Measurements from ENCODE around the gene RCBTB1.

The RCBTB1 gene

GRCh38 chr13:49549289-49549688 is 36.1 kb downstream of the RCBTB1 start:
- H3K4me2 ChIP-seq (ENCODE audit: low read depth, low read length, poor library complexity, severe bottlenecking), result no peak overlapping the region
- H3K9me2 ChIP-seq (replicated peaks; ENCODE audit: insufficient read depth, low read length), result no peaks in the 10 kb centered on the region
- no peaks in the 10 kb centered on the region for H3K9me3 ChIP-seq (ENCODE audit: insufficient read depth, low read length)
- no peaks in the 10 kb centered on the region for H3K79me2 ChIP-seq (ENCODE audit: insufficient read depth, low read length)
- H4K20me1 ChIP-seq (ENCODE audit: low read depth, low read length), result no peaks in the 10 kb centered on the region
- peaks cover 4% of the 10 kb centered on the region; the same call in 1 of the 2 replicates for H3K36me3 ChIP-seq (ENCODE audit: low read length)
- no peak overlapping the region for H3K27ac ChIP-seq (ENCODE audit: low read depth, low read length)
- H2AFZ ChIP-seq (ENCODE audit: low read depth, low read length, severe bottlenecking), result no peak overlapping the region
- no peak overlapping the region for H3K4me3 ChIP-seq (ENCODE audit: insufficient read depth, low read length, poor library complexity, severe bottlenecking)
- H3F3A ChIP-seq (ENCODE audit: insufficient read depth), result no peaks in the 10 kb centered on the region
- no peaks in the 10 kb centered on the region for H3K27me3 ChIP-seq (ENCODE audit: low read length)
- no peak overlapping the region for H3K9ac ChIP-seq (ENCODE audit: low read length)
- no peak for TF ChIP-seq CTCF (IDR thresholded peaks at IDR 0.05; ENCODE audit: insufficient read depth, low read length, poor library complexity, severe bottlenecking)

GRCh38 chr13:49546561-49546960 is 38.8 kb downstream of the RCBTB1 start:
- Histone ChIP-seq H3K4me3 (ENCODE audit: insufficient read depth, low read length, poor library complexity, severe bottlenecking) (no peak overlapping the region), H3K9ac (ENCODE audit: low read length) (no peak overlapping the region), H3K36me3 (ENCODE audit: low read length) (peaks cover 7% of the 10 kb centered on the region; the same call in 1 of the 2 replicates), H3K4me2 (ENCODE audit: low read depth, low read length, poor library complexity, severe bottlenecking) (no peak overlapping the region), H3K79me2 (ENCODE audit: insufficient read depth, low read length) (no peaks in the 10 kb centered on the region), H3K9me3 (ENCODE audit: insufficient read depth, low read length) (no peaks in the 10 kb centered on the region), H3K27me3 (ENCODE audit: low read length) (no peaks in the 10 kb centered on the region), H2AFZ (ENCODE audit: low read depth, low read length, severe bottlenecking) (no peak overlapping the region), H3K9me2 (replicated peaks; ENCODE audit: insufficient read depth, low read length) (no peaks in the 10 kb centered on the region), H3F3A (ENCODE audit: insufficient read depth) (no peaks in the 10 kb centered on the region), H3K27ac (ENCODE audit: low read depth, low read length) (no peak overlapping the region), H4K20me1 (ENCODE audit: low read depth, low read length) (no peaks in the 10 kb centered on the region)
- TF ChIP-seq CTCF (IDR thresholded peaks at IDR 0.05; ENCODE audit: insufficient read depth, low read length, poor library complexity, severe bottlenecking), result no peak
- no peak for TF ChIP-seq EZH2phosphoT487 (conservative IDR thresholded peaks at IDR 0.05; ENCODE audit: low read length)

GRCh38 chr13:49545661-49546060 is 39.7 kb downstream of the RCBTB1 start:
- Histone ChIP-seq H4K20me1 (ENCODE audit: low read depth, low read length) (no peaks in the 10 kb centered on the region), H3K36me3 (ENCODE audit: low read length) (peaks cover 12% of the 10 kb centered on the region; the same call in 1 of the 2 replicates), H3K4me2 (ENCODE audit: low read depth, low read length, poor library complexity, severe bottlenecking) (no peak overlapping the region), H3K9me3 (ENCODE audit: insufficient read depth, low read length) (no peaks in the 10 kb centered on the region), H3K9ac (ENCODE audit: low read length) (no peak overlapping the region), H3K27ac (ENCODE audit: low read depth, low read length) (no peak overlapping the region), H3F3A (ENCODE audit: insufficient read depth) (no peaks in the 10 kb centered on the region), H3K27me3 (ENCODE audit: low read length) (no peaks in the 10 kb centered on the region), H3K79me2 (ENCODE audit: insufficient read depth, low read length) (no peaks in the 10 kb centered on the region), H3K9me2 (replicated peaks; ENCODE audit: insufficient read depth, low read length) (no peaks in the 10 kb centered on the region), H3K4me3 (ENCODE audit: insufficient read depth, low read length, poor library complexity, severe bottlenecking) (no peak overlapping the region), H2AFZ (ENCODE audit: low read depth, low read length, severe bottlenecking) (no peak overlapping the region)
- no peak for TF ChIP-seq EZH2phosphoT487 (conservative IDR thresholded peaks at IDR 0.05; ENCODE audit: low read length)
- TF ChIP-seq CTCF (IDR thresholded peaks at IDR 0.05; ENCODE audit: insufficient read depth, low read length, poor library complexity, severe bottlenecking), result no peak
